Right lobe of liver (tissue), 4 donors: ENCODE data around the gene RERE.

Experiments
- CTCF ChIP-seq, 4 donors: fragments of 200-600 bp in 3 of 4; fragments of 450-650 bp in 1 of 4; IDR thresholded peaks; one replicate each; pipeline versions ENCODE4 v1.5.1 to v1.8.0; 2016 to 2022; ENCODE audit warnings: antibody characterized with exemption in 4 of 4, mild to moderate bottlenecking in 2 of 4
- POLR2A ChIP-seq: fragments of 450-650 bp; IDR thresholded peaks from one replicate; pipeline ENCODE4 v1.6.1; 2017; ENCODE audit warnings: antibody characterized with exemption, mild to moderate bottlenecking
- donor health status: DM: no; HTN: no; CAD: no.
- donor health status: DM: no; HTN: no; CAD: no.
- donor health status: DM: no; HTN: yes; CAD: no.

GRCh38 chr1:8818325-8818775 lies 910 bp upstream of the RERE start:
- TF ChIP-seq POLR2A, result no peak
- TF ChIP-seq CTCF (IDR thresholded peaks at IDR 0.05), result no peak
